Pancreas (tissue), 10 donors: ENCODE results near the gene SLC27A1. TPM values are rescaled to one million over a fixed set of nuclear protein-coding genes. Genes with fewer than 3 reads are reported as not detected.

Source experiments
- ATAC-seq, 4 donors: fragments of 200-7000 bp; cut with Tn5 transposase; one replicate each; pipeline versions ENCODE4 v1.8.0 to v1.9.1; 2020; ENCODE audit warnings: mild to moderate bottlenecking in 4 of 4, moderate library complexity in 4 of 4
- DNase-seq, 6 donors: peaks; one replicate each; pipeline ENCODE4 v3.0.0-alpha.2; 2020
- FAIRE-seq: peaks from 2 replicates; lab custom pipeline; 2012; peaks lifted over from hg19 to GRCh38; lab: Jason Lieb, UNC
- H3K27ac ChIP-seq, 4 donors: fragments of 200-600 bp; sonication (generic); 1 replicate in 3 of 4; 2 replicates in 1 of 4; pipeline versions ENCODE4 v1.5.0 to v1.8.0; 2020
- H3K27me3 ChIP-seq, 4 donors: fragments of 200-600 bp; one replicate each; pipeline ENCODE4 v1.8.0; 2021
- H3K36me3 ChIP-seq, 3 donors: fragments of 200-600 bp; sonication (generic) in 1 of 3; one replicate each; pipeline versions ENCODE4 v1.5.0 to v1.8.0; 2020 to 2021
- H3K4me1 ChIP-seq, 3 donors: fragments of 200-600 bp; one replicate each; pipeline ENCODE4 v1.8.0; 2021
- H3K4me3 ChIP-seq, 4 donors: fragments of 200-600 bp; sonication (generic) in 2 of 4; one replicate each; pipeline versions ENCODE4 v1.5.0 to v1.8.0; 2020 to 2021
- H3K9me3 ChIP-seq, 4 donors: fragments of 200-600 bp; one replicate each; pipeline ENCODE4 v1.8.0; 2021
- CTCF ChIP-seq, 4 donors: fragments of 200-600 bp; sonication (generic) in 3 of 4; IDR thresholded peaks; one replicate each; pipeline versions ENCODE4 v1.5.0 to v1.8.0; 2021; ENCODE audit warnings: antibody characterized with exemption in 4 of 4
- WGBS, 2 donors: extraction: QIAGEN DNeasy Blood & Tissue Kit; methylation state at CpG; one replicate each; pipeline ENCODE4 v1.1.7; 2013; 5-methylcytosine and 5-hydroxymethylcytosine counted together
- intact Hi-C, 3 donors: fragments of 100-400 bp; cut with DNase I; formaldehyde crosslinking; loops; one replicate each; pipeline versions ENCODE4 v1.11.1 to v1.14.2; 2022
- polyA plus RNA-seq, 2 donors: library from polyadenylated mRNA; stranded (reverse); fragments of 200-250 nt; gene quantifications; one replicate each; pipeline ENCODE4 v1.2.3, GENCODE V29; 2013
- total RNA-seq, 6 donors: library from RNA; stranded (reverse); fragmentation: NEBNext Ultra II Directional in 4 of 6; extraction: Animal tissue kit (Norgen Biotek cat#: 25700) in 4 of 6; gene quantifications; one replicate each; pipeline versions ENCODE4 v1.2.1 to v1.2.4, GENCODE V29; 2021 to 2023
- donor health status: healthy with polysubstance abuse.
- donor health status: DM: no; HTN: no; CAD: no; lungs with moderate emphysema.
- donor health status: DM: no; HTN: no; CAD: no.
- donor health status: control.
- donor health status: control.
- donor health status: Bipolar disorder and iron deficiency.
- donor health status: DM: yes; HTN: yes; CAD: no.
- donor health status: DM: no; HTN: no; CAD: no.
- donor health status: DM: no; HTN: no; CAD: no.
- donor health status: DM: yes; HTN: yes; CAD: no.

SLC27A1 gene
- total and polyA plus RNA-seq, 8 donors, result 9.4 to 37.1 (median 11.4) TPM

DNA sequence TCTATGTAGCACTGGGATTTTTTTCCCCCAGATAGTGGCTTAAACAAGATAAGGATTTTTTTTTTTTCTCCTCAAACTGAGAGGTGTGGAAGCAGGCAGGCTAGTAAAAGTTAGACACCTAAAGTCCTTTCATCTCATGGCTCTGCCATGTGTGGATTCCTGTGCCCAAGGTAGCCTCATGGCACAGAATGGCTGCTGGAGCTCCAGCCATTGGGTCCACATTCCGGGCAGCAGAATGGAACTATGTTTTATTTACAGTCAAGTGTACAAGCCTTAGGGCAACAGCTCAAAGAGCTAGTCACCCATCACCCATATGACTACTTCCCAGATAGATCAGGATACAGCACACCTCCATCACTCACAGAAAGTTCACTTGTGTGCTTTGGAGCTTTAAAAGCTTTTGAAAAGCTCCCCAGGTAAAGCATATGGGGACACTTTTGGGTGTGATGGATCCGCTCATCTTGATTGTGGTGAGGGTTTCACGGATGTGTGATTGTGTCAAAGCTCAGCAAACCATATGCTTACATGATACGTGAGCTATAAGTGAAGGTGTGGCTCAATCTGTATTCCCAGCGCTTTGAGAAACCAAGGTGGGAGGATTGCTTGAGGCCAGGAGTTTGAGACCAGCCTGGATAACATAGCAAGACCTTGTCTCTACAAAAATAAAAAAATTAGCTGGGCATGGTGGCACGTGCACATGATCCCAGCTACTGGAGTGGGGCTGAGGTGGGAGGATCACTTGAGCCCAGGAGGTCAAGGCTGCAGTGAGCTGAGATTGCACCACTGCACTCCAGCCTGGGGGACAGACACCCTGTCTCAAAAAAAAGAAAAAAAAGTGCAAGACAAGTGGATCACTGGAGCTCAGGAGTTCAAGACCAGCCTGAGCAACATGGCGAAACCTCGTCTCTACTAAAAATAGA is 59.2 kb downstream of the SLC27A1 start:
- no peak for FAIRE-seq
- no peak overlapping the region for H3K27ac ChIP-seq
- TF ChIP-seq CTCF (IDR thresholded peaks at IDR 0.05), result no peak
- H3K27me3 ChIP-seq, result no peaks in the 10 kb centered on the region
- intact Hi-C loops, result no loop called here
- H3K9me3 ChIP-seq, result no peaks in the 10 kb centered on the region
- H3K4me3 ChIP-seq, result no peak overlapping the region
- H3K4me1 ChIP-seq, result no peaks in the 10 kb centered on the region
- no peaks in the 10 kb centered on the region for H3K36me3 ChIP-seq
- no peak for DNase-seq
- ATAC-seq, result no peak
- WGBS, 2 donors, result 65 to 73% methylated on average over 8 of the region's 8 CpGs

GRCh38 chr19:17530586-17530985 is 60.3 kb downstream of the SLC27A1 start:
- H3K4me1 ChIP-seq, result no peaks in the 10 kb centered on the region
- ATAC-seq, result no peak
- H3K36me3 ChIP-seq, result no peaks in the 10 kb centered on the region
- TF ChIP-seq CTCF (IDR thresholded peaks at IDR 0.05), result no peak
- no peak overlapping the region for H3K4me3 ChIP-seq
- no peak overlapping the region for H3K27ac ChIP-seq
- WGBS, 2 donors, result 13 to 18% methylated on average over 8 of the region's 8 CpGs
- H3K9me3 ChIP-seq, result no peaks in the 10 kb centered on the region
- DNase-seq, result no peak
- H3K27me3 ChIP-seq, result no peaks in the 10 kb centered on the region
- intact Hi-C loops, result no loop called here
- FAIRE-seq, result no peak

GRCh38 chr19:17532116-17532515 is 61.8 kb downstream of the SLC27A1 start:
- 61 to 69% methylated on average over 16 of the region's 16 CpGs for WGBS, 2 donors
- DNase-seq, result no peak

GRCh38 chr19:17532557-17532956 is 62.2 kb downstream of the SLC27A1 start:
- Histone ChIP-seq H3K27me3 (no peaks in the 10 kb centered on the region), H3K4me1 (no peaks in the 10 kb centered on the region), H3K27ac (no peak overlapping the region), H3K4me3 (no peak overlapping the region), H3K9me3 (no peaks in the 10 kb centered on the region), H3K36me3 (no peaks in the 10 kb centered on the region)
- intact Hi-C loops, result no loop called here
- WGBS, 2 donors, result 47 to 52% methylated on average over 7 of the region's 7 CpGs
- no peak for TF ChIP-seq CTCF (IDR thresholded peaks at IDR 0.05)
- ATAC-seq (no peak), DNase-seq (no peak), FAIRE-seq (no peak)

More at GRCh38 chr19:17532116-17532515, 61.8 kb downstream of the SLC27A1 start:
- Histone ChIP-seq H3K4me3 (no peak overlapping the region), H3K27me3 (no peaks in the 10 kb centered on the region), H3K4me1 (no peaks in the 10 kb centered on the region), H3K9me3 (no peaks in the 10 kb centered on the region), H3K36me3 (no peaks in the 10 kb centered on the region), H3K27ac (no peak overlapping the region)
- FAIRE-seq (no peak), ATAC-seq (no peak)
- no peak for TF ChIP-seq CTCF (IDR thresholded peaks at IDR 0.05)
- intact Hi-C loops, result no loop called here

DNA sequence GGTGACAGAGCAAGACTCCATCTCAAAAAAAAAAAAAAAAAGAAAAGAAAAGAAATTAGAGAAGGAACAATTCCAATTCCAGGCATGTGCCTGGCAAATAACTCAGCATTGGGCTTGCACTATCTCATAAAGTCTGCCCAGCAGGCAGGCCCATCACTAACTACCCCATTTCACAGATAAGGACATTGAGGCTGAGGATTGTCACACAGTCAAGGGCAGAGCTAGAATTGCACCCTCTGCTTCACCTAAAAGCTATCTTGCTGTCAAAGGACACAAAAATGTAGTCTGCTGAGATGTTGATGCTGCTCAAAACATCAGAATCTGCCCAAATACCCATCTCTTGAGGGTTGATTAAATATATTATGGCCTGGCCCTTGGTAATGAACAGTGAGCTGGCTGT is 64.4 kb downstream of the SLC27A1 start:
- ATAC-seq, result no peak
- no peak for FAIRE-seq

More for the DNA sequence above, 64.4 kb downstream of the SLC27A1 start:
- intact Hi-C loops, result no loop called here
- Histone ChIP-seq H3K36me3 (no peaks in the 10 kb centered on the region), H3K27me3 (no peaks in the 10 kb centered on the region), H3K4me3 (no peak overlapping the region), H3K9me3 (no peaks in the 10 kb centered on the region), H3K27ac (no peak overlapping the region), H3K4me1 (no peaks in the 10 kb centered on the region)
- TF ChIP-seq CTCF (IDR thresholded peaks at IDR 0.05), result no peak
- no peak for DNase-seq
